ENCODE results near the gene ZSCAN12. TPM values are rescaled to one million over a fixed set of nuclear protein-coding genes. Genes with fewer than 3 reads are reported as not detected.

ZSCAN12 gene
- total and polyA plus RNA-seq, 10 of the 15 experiments (the other 5 are each of a cell fraction or from before 2014, with no cell fraction given) = 1.2 to 12.2 (median 7.4) TPM

DNA sequence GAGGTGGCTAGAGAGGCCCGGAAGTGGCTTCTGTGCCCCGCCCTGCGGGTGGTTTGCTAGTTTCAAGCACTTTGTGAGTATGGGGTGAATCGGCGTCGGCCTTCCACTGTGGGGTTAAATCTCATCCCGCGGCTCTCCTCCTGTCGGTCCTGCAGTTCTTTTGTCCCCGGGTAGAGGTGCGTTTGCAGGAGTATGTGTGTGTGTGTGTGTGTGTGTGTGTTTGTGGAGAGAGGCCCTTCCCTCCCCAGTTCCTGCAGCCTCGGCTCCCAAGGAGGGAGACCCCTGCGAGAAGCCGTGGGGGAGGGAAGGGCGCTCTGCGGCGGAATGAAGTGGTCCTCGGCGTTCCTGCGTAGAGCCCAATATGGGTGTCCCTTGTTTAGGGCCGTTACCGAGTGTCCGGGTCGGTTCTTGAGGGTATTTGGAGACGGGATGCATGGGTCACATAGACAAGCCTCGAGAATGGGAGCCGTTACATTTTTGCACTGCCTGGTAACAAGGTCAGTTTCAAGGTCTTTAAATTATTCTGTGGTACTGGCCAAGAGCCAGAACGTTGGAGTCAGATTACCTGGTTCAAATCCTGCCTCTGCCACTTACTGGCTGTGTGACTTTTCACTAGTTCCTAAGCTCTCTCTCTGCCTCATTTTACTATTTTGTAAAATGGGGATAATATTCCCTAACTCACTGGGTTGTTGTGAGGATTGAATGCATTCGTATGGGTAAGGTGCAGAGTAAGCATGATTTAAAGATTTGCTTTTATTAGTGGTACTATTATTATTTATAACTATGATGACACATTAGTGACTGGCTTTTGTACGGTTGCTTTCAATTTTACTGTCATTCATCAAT is 49.4 kb downstream of the ZSCAN12 start, which contains the start of gene ZKSCAN3 (continued):
- TF ChIP-seq RAD21 (IDR thresholded peaks at IDR 0.05; ENCODE audit: insufficient read depth, low read depth, low read length) (peak; percentile 33; the same call in 1 of the 2 replicates), ETV6 (conservative IDR thresholded peaks at IDR 0.05 in 1 of 2, IDR thresholded peaks at IDR 0.05 in 1 of 2; ENCODE audit: borderline replicate concordance in 1 of 2, low read depth in 1 of 2) (0 out of 4 replicates have a peak, but pooled peaks of 1 of the 2 experiments have one; percentile 13), SMAD5 (IDR thresholded peaks at IDR 0.05; ENCODE audit: low read depth) (peak; percentile 72; the same call in 1 of the 2 replicates), HCFC1 (IDR thresholded peaks at IDR 0.05; ENCODE audit: low read length) (no peak; the same call in 1 of the 2 replicates), ATF7 (IDR thresholded peaks at IDR 0.05; ENCODE audit: low read depth) (peak; percentile 33; the same call in 1 of the 2 replicates), RCOR1 (conservative IDR thresholded peaks at IDR 0.05; ENCODE audit: low read depth, low read length) (0 out of 2 replicates have a peak, but pooled peaks have one; percentile 30), IRF4 (IDR thresholded peaks at IDR 0.05; ENCODE audit: low read depth, low read length) (peak; percentile 37; the same call in 1 of the 2 replicates), YY1 (IDR thresholded peaks at IDR 0.05; ENCODE audit: low read depth, low read length) (peak; percentile 76), BCL3 (IDR thresholded peaks at IDR 0.05; ENCODE audit: borderline replicate concordance, insufficient read depth, low read depth, low read length, poor library complexity, severe bottlenecking) (peak; percentile 10), MEF2A (IDR thresholded peaks at IDR 0.05; ENCODE audit: insufficient read depth, low read depth, low read length) (0 out of 2 replicates have a peak, but pooled peaks have one; percentile 26), RBBP5 (conservative IDR thresholded peaks at IDR 0.05) (no peak), EED (IDR thresholded peaks at IDR 0.05; ENCODE audit: low read depth) (peak; percentile 60), RB1 (IDR thresholded peaks at IDR 0.05; ENCODE audit: borderline replicate concordance) (0 out of 2 replicates have a peak, but pooled peaks have one; percentile 53)
- TF ChIP-seq, protein P1, sequence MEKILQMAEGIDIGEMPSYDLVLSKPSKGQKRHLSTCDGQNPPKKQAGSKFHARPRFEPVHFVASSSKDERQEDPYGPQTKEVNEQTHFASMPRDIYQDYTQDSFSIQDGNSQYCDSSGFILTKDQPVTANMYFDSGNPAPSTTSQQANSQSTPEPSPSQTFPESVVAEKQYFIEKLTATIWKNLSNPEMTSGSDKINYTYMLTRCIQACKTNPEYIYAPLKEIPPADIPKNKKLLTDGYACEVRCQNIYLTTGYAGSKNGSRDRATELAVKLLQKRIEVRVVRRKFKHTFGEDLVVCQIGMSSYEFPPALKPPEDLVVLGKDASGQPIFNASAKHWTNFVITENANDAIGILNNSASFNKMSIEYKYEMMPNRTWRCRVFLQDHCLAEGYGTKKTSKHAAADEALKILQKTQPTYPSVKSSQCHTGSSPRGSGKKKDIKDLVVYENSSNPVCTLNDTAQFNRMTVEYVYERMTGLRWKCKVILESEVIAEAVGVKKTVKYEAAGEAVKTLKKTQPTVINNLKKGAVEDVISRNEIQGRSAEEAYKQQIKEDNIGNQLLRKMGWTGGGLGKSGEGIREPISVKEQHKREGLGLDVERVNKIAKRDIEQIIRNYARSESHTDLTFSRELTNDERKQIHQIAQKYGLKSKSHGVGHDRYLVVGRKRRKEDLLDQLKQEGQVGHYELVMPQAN (conservative IDR thresholded peaks at IDR 0.05) = peak; percentile 40; the same call in 1 of the 2 replicates
- TF ChIP-seq, protein P2, sequence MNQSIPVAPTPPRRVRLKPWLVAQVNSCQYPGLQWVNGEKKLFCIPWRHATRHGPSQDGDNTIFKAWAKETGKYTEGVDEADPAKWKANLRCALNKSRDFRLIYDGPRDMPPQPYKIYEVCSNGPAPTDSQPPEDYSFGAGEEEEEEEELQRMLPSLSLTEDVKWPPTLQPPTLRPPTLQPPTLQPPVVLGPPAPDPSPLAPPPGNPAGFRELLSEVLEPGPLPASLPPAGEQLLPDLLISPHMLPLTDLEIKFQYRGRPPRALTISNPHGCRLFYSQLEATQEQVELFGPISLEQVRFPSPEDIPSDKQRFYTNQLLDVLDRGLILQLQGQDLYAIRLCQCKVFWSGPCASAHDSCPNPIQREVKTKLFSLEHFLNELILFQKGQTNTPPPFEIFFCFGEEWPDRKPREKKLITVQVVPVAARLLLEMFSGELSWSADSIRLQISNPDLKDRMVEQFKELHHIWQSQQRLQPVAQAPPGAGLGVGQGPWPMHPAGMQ (IDR thresholded peaks at IDR 0.05; ENCODE audit: borderline replicate concordance) = no peak

Measured in GM12878 (cell line).